Mucosa of rectum (tissue), 2 donors: ENCODE data around the gene PPEF1.

Source experiments
- H3K27ac ChIP-seq, 2 donors: one replicate each; pipeline ENCODE4 v1.7.0; 2013; ENCODE audit warnings: inconsistent platforms in 2 of 2, low read depth in 2 of 2, low read length in 2 of 2
- H3K27me3 ChIP-seq, 2 donors: one replicate each; pipeline ENCODE4 v1.7.0; 2013; ENCODE audit warnings: low read length in 2 of 2; ENCODE audit not compliant: control insufficient read depth in 2 of 2, insufficient read depth in 2 of 2
- H3K36me3 ChIP-seq, 2 donors: one replicate each; pipeline ENCODE4 v1.7.0; 2013; ENCODE audit warnings: low read length in 2 of 2; ENCODE audit not compliant: control insufficient read depth in 2 of 2, insufficient read depth in 2 of 2
- H3K4me1 ChIP-seq, 2 donors: one replicate each; pipeline ENCODE4 v1.7.0; 2013; ENCODE audit warnings: low read length in 2 of 2, mild to moderate bottlenecking in 1 of 2; ENCODE audit not compliant: control insufficient read depth in 2 of 2, insufficient read depth in 2 of 2
- H3K4me3 ChIP-seq, 2 donors: one replicate each; pipeline ENCODE4 v1.7.0; 2013; ENCODE audit warnings: low read length in 2 of 2
- H3K9ac ChIP-seq, 2 donors: one replicate each; pipeline ENCODE4 v1.7.0; 2013; ENCODE audit warnings: low read length in 2 of 2, low read depth in 1 of 2, mild to moderate bottlenecking in 1 of 2
- H3K9me3 ChIP-seq, 2 donors: one replicate each; pipeline ENCODE4 v1.7.0; 2013; ENCODE audit warnings: low read length in 2 of 2; ENCODE audit not compliant: control insufficient read depth in 2 of 2
- donor health status: healthy.
- donor health status: Normal muscosa, but diverticular disease.

The PPEF1 gene, protein sequence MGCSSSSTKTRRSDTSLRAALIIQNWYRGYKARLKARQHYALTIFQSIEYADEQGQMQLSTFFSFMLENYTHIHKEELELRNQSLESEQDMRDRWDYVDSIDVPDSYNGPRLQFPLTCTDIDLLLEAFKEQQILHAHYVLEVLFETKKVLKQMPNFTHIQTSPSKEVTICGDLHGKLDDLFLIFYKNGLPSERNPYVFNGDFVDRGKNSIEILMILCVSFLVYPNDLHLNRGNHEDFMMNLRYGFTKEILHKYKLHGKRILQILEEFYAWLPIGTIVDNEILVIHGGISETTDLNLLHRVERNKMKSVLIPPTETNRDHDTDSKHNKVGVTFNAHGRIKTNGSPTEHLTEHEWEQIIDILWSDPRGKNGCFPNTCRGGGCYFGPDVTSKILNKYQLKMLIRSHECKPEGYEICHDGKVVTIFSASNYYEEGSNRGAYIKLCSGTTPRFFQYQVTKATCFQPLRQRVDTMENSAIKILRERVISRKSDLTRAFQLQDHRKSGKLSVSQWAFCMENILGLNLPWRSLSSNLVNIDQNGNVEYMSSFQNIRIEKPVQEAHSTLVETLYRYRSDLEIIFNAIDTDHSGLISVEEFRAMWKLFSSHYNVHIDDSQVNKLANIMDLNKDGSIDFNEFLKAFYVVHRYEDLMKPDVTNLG

GRCh38 chrX:18707426-18708049 is at the start of gene PPEF1:
Gene PPEF1 (plus strand): TSS chrX:18707645. CDS start chrX:18707781, 136 bp downstream.
- H3K9me3 ChIP-seq = no peaks in the 10 kb centered on the region

DNA sequence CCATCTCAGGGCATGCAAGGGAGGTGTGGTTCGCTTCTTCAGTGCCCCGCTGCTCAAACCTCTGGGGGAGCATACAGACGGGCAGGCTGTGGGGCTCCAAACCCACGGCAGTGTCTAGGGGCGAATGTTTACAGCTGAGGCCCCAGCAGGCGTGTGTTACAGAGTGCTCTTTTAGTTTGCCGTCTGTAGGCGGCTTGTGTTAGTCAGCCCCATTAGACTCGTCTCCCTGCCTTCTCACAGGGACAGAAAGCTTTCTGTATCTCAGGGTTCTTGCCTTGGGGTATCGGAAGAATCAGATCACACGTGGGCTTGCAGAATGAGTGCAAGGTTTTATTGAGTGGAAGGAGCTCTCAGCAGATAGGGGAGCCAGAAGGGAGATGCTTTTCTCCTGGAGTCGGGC is 46.2 kb upstream of the PPEF1 start:
- Histone ChIP-seq H3K27ac (no peak overlapping the region), H3K9me3 (no peaks in the 10 kb centered on the region), H3K9ac (no peak overlapping the region), H3K27me3 (no peaks in the 10 kb centered on the region), H3K4me1 (no peaks in the 10 kb centered on the region), H3K4me3 (no peak overlapping the region), H3K36me3 (no peaks in the 10 kb centered on the region)

More at GRCh38 chrX:18707426-18708049, at the start of gene PPEF1:
- Histone ChIP-seq H3K27me3 (no peaks in the 10 kb centered on the region), H3K4me3 (no peak within 1 kb of the TSS), H3K27ac (no peak within 1 kb of the TSS), H3K4me1 (no peaks in the 10 kb centered on the region), H3K9ac (no peak within 1 kb of the TSS), H3K36me3 (no peaks in the 10 kb centered on the region)

DNA sequence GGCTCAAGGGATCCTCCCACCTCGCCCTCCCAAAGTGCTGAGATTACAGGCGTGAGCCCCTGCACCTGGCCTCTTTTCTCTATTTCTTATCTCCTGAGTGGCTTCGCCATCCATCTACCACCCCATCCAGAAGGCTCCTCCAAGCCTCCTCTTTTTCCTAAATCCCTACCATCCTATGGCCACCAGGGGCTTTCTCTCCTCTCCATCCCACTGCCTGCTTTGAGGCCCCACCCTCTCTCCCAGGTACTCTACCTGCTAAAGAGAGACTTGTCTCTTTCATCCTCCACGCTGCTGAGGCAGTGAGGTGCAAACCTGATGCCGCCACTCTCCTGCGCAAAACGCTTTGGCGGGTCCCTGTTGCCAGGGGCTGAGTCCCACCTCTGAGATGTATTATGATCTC is 42.5 kb upstream of the PPEF1 start:
- no peak overlapping the region for H3K9ac ChIP-seq
- H3K36me3 ChIP-seq = no peaks in the 10 kb centered on the region
- no peaks in the 10 kb centered on the region for H3K27me3 ChIP-seq
- H3K27ac ChIP-seq = no peak overlapping the region
- no peak overlapping the region for H3K4me3 ChIP-seq
- H3K4me1 ChIP-seq = no peaks in the 10 kb centered on the region
- H3K9me3 ChIP-seq = no peaks in the 10 kb centered on the region

GRCh38 chrX:18666614-18667013 is 40.8 kb upstream of the PPEF1 start:
- Histone ChIP-seq H3K27ac (no peak overlapping the region), H3K4me1 (no peaks in the 10 kb centered on the region), H3K36me3 (no peaks in the 10 kb centered on the region), H3K27me3 (no peaks in the 10 kb centered on the region), H3K4me3 (no peak overlapping the region), H3K9ac (no peak overlapping the region), H3K9me3 (no peaks in the 10 kb centered on the region)

DNA sequence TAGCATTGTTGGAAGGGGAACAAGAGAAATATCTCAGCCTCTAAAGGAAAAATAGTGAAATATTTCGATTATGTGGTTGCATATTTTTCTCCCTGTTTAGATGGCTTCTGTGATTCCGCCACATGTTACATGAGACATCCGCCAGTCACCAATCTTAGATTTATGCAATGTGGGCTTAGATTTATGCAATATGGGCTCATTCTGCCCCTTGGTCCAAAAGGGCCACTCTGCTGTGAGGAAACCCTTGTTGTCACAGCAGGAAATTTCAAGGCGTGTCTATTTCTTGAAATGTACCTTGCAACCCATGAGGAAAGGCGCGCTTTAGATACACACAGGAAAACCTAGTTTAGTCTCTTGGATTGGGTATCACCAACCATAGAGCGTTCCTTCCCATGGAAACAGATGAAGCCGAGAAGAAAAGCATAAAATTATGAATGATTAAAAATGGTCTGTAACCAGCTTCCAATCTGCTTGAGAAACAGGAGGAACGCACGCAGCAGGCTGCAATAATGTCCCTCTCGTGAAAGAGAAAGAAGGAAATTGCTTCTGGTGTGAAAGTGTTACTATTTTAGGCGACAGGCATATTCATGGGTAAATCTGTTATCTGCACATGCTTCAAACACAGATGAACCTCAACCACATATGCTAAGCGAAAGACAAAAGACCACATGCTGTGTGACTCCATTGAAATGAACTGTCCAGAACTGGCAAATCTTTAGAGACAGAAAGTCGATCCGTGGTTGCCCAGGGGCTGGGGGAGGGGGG is 39.2 kb upstream of the PPEF1 start:
- Histone ChIP-seq H3K27ac (no peak overlapping the region), H3K4me3 (no peak overlapping the region), H3K27me3 (no peaks in the 10 kb centered on the region), H3K36me3 (no peaks in the 10 kb centered on the region), H3K9ac (no peak overlapping the region), H3K9me3 (no peaks in the 10 kb centered on the region), H3K4me1 (no peaks in the 10 kb centered on the region)

- no peak within 1 kb of the TSS for H3K27ac ChIP-seq
- peaks cover 0 to 2% of the 10 kb centered on the region in 2 donors for H3K4me1 ChIP-seq
- H3K4me3 ChIP-seq = no peak within 1 kb of the TSS
- H3K27me3 ChIP-seq = no peaks in the 10 kb centered on the region
- H3K36me3 ChIP-seq = no peaks in the 10 kb centered on the region
- H3K9me3 ChIP-seq = no peaks in the 10 kb centered on the region
- H3K9ac ChIP-seq = no peak within 1 kb of the TSS
Measured at GRCh38 chrX:18672008-18672407, 35.4 kb upstream of the PPEF1 start, which contains the start of gene RS1. Gene RS1 (minus strand): TSS chrX:18672108. CDS start chrX:18672068, 40 bp downstream.

- H3K9ac ChIP-seq = peak overlapping the region; percentile 32 to 69
- no peaks in the 10 kb centered on the region for H3K36me3 ChIP-seq
- peak overlapping the region; percentile 43 to 47 for H3K27ac ChIP-seq
- H3K9me3 ChIP-seq = no peaks in the 10 kb centered on the region
- H3K4me3 ChIP-seq = peak overlapping the region; percentile 62 to 69
- H3K4me1 ChIP-seq = peaks cover 0 to 2% of the 10 kb centered on the region in 2 donors
- no peaks in the 10 kb centered on the region for H3K27me3 ChIP-seq
Measured at GRCh38 chrX:18674417-18674787, 33.0 kb upstream of the PPEF1 start.

DNA sequence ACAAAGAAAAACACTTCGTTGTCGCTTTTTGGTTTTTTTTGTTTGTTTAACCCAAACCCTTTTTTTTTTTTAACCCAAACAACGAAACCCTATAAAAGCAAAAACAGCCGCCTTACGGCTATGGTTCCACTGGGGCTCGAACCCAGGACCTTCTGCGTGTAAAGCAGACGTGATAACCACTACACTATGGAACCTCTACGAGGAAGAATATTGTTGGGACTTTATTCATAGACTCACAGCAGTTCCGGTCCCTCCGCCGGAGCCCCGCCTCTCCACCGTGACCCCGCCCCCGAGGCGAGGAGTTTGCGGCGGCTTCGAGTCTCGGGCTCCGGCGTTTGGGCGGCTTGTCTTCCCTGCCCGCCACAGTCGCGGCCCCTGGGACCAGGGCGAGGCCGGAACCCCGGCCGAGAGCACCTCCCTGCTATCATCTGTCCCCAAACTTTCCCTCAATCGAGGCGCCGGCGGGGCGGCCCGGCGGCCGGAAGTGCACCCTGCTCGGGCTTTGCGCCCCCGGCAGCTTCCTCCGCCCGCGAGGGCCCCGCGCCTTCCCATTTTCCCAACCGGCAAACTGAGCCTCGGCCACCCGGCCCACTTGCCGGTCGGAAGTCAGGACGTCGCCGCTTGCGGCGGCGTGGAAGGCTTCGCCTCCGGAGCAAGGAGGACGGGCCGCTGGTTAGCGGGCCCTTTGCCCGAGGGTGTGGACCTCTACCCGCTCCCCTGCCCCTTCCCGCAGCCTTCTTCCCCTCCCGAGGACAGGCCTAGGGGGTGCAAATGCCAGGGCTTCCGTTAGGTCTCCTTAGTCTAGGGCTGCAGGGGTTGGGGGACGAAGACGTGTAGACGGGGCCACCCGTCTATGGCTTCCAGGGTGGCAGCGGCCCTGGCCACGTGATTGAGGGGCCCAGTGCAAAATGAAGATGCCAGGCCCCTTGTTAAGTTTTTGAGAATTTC is 32.4 kb upstream of the PPEF1 start:
- no peaks in the 10 kb centered on the region for H3K27me3 ChIP-seq
- peak overlapping the region; percentile 69 to 74 for H3K4me3 ChIP-seq
- peak overlapping the region; percentile 52 to 78 for H3K9ac ChIP-seq
- peak overlapping the region; percentile 71 to 74 for H3K27ac ChIP-seq
- H3K36me3 ChIP-seq = no peaks in the 10 kb centered on the region
- H3K9me3 ChIP-seq = no peaks in the 10 kb centered on the region
- H3K4me1 ChIP-seq = peaks cover 0 to 2% of the 10 kb centered on the region in 2 donors

DNA sequence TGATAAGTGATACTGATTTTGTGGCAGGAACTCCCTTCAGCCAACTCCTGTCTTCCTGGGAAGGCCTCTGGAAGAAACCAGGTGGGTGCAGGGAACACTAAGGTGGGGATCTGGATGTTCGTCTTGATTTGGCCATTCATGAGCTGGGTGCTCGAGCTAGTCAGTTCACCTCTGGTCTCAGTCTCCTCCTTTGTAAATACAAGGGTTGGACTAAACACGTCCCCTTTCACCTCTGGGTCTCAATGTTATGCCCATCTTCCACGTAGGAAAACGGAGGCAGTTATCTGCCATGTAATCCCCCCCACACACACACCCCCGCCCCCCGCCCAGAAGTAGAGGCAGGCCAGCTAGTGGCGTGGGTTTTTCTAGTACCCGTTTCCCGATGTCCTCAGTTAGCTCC is 31.4 kb upstream of the PPEF1 start:
- H3K27me3 ChIP-seq = no peaks in the 10 kb centered on the region
- no peak overlapping the region for H3K4me3 ChIP-seq
- H3K27ac ChIP-seq = no peak overlapping the region
- H3K36me3 ChIP-seq = no peaks in the 10 kb centered on the region
- H3K9ac ChIP-seq = no peak overlapping the region
- peaks cover 0 to 2% of the 10 kb centered on the region in 2 donors for H3K4me1 ChIP-seq
- no peaks in the 10 kb centered on the region for H3K9me3 ChIP-seq
